CD4-positive, alpha-beta T cell treated with Interferon alpha-2 for 1 hour (primary cell): Measurements from ENCODE around the gene UBE2B.
"Not testable (repeated sequence)": the region's sequence is repeated elsewhere in the genome, so short reads cannot be mapped to it uniquely, and the experiment has no call there.

Experiments
- DNase-seq, 2 donors: peaks; one replicate each; pipeline ENCODE4 v3.0.0-alpha.2; 2020 to 2022

The UBE2B gene

DNA sequence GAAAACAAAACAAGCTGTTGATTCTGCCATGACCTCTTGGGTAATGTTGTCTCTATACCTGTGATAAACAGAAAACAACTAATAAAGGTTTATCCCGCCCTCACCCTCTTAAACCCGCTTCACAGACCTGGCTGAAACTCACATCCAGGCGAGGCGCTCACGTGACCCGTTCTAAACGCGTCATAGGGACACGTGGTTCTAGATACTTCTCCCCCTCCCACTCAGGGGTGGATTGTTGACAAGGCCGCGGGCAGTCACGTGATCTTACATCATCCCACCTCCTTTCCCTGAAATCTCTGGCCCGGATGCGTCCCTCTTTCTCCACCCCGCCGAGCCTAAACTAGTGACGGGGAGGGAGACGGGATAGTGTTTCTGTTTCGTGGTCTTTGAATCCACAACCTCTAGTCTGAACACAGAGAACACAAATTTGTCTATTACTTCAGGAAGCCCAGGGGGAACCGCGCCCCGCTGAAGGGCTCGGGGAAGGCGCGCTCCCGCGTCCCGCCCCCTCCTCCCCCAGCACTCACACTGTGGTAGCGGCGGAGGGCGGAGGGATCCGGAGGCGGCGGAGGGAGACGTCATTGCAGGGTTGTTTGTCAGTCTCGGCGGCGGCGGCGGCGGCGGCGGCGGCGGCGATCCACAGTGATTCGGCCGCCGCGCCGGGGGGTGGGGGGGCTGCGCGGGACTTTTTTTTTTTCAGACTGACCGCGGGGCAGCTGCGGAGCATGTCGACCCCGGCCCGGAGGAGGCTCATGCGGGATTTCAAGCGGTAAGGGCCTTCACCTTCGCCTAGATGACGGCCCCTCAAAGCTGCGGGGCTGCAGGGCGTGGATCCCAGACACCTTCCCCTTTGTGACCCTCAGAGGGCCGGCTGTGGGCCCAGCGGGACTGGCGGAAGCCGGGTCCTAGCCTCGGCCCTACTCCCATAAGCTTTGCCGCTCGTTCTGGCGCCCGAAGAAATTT, at the start of gene UBE2B:
Gene UBE2B (plus strand): TSS at position 699 of the 963 bp plus-strand sequence. CDS start 27 bp downstream, at position 726.
- DNase-seq: peak; percentile 98

- DNase-seq: no peak
Observed at GRCh38 chr5:134327327-134327726, 44.0 kb upstream of the UBE2B start.

DNA sequence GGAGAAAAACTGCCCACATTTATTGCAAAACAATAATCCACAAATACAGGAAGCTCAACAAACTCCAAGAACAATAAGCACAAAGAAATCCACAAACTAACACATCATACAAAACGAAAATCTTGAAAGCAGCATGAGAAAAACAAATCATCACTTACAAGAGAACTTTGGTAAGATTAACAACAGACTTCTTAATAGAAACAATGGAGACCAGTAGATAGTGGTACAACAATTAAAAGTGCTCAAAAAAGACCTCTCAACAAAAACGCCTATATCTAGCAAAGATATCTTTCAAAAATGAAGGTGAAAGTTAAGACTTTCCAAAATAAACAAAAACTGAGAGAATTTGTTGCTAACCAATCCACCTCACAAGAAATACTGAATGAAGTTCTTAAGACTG, 42.8 kb upstream of the UBE2B start:
- DNase-seq: no peak

DNA sequence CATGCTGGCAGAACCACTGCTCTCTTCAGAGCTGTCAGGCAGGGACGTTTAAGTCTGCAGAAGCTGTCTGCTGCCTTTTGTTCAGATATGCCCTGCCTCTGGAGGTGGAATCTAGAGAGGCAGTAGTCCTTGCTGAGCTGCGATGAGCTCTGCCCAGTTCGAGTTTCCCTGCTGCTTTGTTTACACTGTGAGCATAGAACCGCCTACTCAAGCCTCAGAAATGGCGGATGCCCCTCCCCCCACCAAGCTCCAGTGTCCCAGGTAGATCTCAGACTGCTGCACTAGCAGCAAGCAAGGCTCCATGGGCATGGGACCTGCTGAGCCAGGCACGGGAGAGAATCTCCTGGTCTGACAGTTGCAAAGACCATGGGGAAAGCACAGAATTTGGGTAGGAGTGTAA, 34.5 kb upstream of the UBE2B start:
- not testable (repeated sequence) for DNase-seq

GRCh38 chr5:134343500-134343899, 27.9 kb upstream of the UBE2B start:
- not testable (repeated sequence) for DNase-seq

- DNase-seq: not testable (repeated sequence)
Observed at GRCh38 chr5:134345476-134345875, 25.9 kb upstream of the UBE2B start.

GRCh38 chr5:134345996-134346395, 25.4 kb upstream of the UBE2B start:
- no peak for DNase-seq

DNA sequence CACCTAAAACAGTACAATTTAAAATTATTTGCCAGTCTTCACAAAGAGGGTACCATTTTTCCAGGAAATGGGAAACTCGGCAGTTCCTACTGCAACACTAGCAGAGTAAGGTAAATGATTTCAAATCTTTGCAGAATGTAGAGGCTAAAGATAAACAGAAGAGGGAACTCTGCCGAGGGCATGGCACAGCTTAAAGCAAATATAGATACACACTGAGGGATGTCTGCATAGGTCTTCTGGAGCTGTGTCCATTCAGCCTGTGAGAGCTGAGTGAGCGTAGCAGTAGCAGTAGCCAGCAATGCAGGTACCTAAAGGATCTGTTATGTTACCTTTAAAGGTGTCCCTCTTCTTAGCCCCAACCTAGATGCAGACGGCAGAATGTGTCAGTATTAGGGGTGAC, 21.9 kb upstream of the UBE2B start:
- DNase-seq: no peak

GRCh38 chr5:134355681-134356080, 15.7 kb upstream of the UBE2B start:
- no peak for DNase-seq

DNA sequence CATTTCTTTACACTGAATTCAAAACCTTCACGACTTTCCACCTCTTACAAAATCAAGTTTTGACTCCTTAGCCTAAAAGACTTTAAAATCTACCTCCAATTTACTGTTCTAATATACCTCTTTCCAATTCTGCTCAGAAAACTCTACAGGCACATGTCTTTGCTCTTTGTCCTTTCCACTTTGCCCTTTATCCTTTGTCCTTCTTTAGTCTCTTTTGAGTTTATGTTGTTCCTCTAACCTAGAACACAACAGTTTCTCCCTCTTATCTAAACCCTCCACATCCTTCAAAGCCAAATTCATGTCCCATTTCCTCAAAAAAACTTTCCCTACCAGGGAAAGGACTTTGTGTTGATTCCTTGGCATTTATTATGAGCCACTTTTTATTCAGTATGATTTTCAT, 5.8 kb upstream of the UBE2B start:
- no peak for DNase-seq

GRCh38 chr5:134370311-134370870, 978 bp upstream of the UBE2B start:
- DNase-seq: no peak

GRCh38 chr5:134371834-134372340, 518 bp downstream of the UBE2B start:
- DNase-seq: peak; percentile 29 to 48

DNA sequence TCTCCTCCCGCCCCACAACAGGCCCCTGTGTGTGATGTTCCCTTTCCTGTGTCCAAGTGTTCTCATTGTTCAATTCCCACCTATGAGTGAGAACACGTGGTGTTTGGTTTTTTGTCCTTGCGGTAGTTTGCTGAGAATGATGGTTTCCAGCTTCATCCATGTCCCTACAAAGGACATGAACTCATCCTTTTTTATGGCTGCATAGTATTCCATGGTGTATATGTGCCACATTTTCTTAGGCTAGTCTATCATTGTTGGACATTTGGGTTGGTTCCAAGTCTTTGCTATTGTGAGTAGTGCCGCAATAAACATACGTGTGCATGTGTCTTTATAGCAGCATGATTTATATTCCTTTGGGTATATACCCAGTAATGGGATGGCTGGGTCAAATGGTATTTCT, 2.3 kb downstream of the UBE2B start:
- not testable (repeated sequence) for DNase-seq

- DNase-seq: peak in 1 of 2 donors; percentile 36
Observed at GRCh38 chr5:134374232-134374631, 2.9 kb downstream of the UBE2B start.

GRCh38 chr5:134380346-134380745, 9.0 kb downstream of the UBE2B start:
- DNase-seq: no peak

GRCh38 chr5:134382204-134382603, 10.8 kb downstream of the UBE2B start:
- DNase-seq: not testable (repeated sequence)

GRCh38 chr5:134383980-134384697, 12.8 kb downstream of the UBE2B start:
- peak in 1 of 2 donors; percentile 21 for DNase-seq

GRCh38 chr5:134387443-134387842, 16.1 kb downstream of the UBE2B start:
- no peak for DNase-seq

DNA sequence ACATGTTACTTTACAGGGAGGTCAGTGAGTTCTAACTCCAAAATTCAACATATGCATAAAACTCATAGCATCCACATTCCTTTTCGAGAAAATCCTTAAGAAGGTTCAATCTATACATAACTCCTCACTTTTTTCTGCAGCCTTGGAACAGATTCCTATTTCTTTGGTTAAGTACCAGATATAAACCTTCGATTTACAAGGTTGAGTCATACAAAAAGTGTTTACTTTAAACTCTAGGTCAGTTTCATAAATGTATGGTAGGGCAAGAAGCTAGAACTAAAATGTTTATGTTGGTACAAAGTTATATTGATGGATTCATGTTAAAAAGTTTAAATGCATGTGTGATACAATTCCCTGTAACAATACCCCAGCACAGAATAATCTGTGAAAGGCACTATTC, 20.9 kb downstream of the UBE2B start:
- no peak for DNase-seq

GRCh38 chr5:134394932-134395331, 23.6 kb downstream of the UBE2B start:
- no peak for DNase-seq

DNA sequence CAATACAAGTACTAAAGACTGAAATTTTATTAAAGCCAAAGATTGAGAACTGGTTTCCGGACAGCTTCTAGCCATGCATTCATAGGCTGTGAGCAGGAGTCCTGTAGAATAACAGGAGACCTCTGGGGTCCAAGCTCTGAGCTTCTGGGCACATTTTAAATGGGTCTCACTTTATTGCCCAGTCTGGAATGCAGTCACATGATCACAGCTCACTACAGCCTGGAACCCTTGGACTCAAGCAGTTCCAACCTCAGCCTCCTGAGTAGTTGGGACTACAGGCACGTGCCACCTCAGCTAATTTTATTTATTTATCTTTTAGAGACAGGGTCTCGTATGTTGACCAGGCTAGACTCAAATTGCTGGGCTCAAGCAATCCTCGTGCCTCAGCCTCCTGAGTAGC, 24.9 kb downstream of the UBE2B start:
- no peak for DNase-seq

DNA sequence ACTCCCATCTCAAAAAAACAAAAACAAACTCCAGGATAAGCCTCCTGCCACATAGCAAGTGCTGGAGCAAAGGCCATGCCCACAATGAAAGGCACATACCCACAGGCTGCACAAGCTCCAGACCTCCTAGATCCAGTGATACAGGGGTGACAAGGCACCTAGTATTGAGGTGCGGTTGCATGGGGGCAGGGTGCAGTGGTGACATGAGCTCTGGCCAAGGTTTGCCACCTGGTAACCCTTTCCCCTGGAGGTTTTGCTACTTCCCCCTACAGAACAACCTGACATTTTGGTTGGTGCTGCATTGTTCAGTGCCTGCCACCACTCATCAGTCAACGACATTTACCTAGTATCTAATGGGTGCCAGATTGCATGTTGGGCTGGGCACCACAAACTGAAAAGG, 25.8 kb downstream of the UBE2B start:
- no peak for DNase-seq

DNA sequence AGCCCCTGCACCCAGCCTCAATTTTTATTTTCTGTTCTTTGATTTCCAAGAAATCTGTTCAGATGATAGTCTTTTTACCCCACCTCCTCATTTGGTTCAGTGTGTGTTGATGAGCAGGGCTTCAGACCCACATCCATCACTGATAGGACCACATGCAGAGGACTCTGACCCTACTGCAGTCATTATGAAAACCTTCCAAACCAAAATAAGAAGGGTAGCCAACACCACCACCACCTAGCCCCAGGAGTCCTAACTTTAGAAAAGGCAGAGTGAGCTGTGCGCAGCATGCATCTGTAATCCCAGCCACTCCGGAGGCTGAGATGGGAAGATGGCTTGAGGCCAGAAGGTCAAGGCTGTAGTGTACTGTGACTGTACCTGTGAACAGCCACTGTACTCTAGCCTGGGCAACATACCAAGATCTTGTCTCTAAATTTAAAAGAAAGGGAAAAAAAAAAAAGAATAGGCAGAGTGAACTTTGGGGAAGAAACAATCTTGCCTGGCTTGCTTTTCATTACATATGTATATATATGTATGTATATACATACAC, 27.3 kb downstream of the UBE2B start:
- DNase-seq: no peak
